ENCODE measurements around the gene DUSP22.
A peak's percentile ranks its signal among the peaks of the same experiment; 100 is the strongest.
"Not testable (repeated sequence)": the region's sequence is repeated elsewhere in the genome, so short reads cannot be mapped to it uniquely, and the experiment has no call there.

Gene DUSP22

DNA sequence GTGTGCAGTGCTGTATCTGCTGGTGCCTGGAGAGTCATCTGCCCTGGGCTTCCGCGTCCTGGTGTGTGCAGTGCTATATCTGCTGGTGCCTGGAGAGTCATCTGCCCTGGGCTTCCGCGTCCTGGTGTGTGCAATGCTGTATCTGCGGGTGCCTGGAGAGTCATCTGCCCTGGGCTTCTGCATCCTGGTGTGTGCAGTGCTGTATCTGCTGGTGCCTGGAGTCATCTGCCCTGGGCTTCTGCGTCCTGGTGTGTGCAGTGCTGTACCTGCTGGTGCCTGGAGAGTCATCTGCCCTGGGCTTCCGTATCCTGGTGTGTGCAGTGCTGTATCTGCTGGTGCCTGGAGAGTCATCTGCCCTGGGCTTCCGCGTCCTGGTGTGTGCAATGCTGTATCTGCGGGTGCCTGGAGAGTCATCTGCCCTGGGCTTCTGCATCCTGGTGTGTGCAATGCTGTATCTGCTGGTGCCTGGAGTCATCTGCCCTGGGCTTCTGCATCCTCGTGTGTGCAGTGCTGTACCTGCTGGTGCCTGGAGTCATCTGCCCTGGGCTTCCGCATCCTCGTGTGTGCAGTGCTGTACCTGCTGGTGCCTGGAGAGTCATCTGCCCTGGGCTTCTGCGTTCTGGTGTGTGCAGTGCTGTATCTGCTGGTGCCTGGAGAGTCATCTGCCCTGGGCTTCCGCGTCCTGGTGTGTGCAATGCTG is 33.0 kb downstream of the DUSP22 start:
- not testable (repeated sequence) for DNase-seq

DNA sequence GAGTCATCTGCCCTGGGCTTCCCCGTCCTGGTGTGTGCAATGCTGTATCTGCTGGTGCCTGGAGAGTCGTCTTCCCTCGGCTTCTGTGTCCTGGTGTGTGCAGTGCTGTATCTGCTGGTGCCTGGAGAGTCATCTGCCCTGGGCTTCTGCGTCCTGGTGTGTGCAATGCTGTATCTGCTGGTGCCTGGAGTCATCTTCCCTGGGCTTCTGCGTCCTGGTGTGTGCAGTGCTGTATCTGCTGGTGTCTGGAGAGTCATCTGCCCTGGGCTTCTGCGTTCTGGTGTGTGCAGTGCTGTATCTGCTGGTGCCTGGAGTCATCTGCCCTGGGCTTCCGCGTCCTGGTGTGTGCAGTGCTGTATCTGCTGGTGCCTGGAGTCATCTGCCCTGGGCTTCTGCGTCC is 33.8 kb downstream of the DUSP22 start:
- not testable (repeated sequence) for DNase-seq

DNA sequence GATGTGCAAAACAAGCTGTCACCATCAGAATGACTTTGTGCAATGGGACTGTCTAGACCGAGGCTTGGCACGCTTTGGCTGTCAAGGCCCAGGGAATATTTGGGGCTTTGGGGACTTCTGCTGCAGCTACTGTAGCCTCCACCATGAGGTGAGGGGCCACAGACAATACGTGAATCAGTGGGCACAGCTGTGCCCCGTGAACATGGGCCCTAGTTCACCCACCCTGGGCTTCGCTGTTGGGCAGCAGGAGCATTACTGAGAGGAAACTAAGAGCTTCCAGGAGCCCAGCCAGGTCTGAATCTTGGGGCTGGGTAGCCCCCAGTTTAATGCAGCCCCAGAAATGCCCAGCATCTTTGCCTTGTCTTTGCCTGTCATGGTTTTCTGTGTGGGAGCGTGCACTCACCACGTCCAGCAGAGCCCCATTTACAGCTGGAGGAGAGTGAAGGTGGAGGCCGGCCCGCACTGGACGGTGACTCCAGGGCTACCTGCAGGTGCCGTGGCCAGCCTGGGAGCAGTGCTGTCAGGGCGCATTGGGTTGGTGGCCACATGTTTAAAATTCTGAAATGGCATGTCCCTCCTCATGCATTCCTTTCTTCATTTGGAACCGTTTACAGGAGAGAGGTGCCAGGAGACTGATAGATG is 34.7 kb downstream of the DUSP22 start:
- DNase-seq = no peak

DNA sequence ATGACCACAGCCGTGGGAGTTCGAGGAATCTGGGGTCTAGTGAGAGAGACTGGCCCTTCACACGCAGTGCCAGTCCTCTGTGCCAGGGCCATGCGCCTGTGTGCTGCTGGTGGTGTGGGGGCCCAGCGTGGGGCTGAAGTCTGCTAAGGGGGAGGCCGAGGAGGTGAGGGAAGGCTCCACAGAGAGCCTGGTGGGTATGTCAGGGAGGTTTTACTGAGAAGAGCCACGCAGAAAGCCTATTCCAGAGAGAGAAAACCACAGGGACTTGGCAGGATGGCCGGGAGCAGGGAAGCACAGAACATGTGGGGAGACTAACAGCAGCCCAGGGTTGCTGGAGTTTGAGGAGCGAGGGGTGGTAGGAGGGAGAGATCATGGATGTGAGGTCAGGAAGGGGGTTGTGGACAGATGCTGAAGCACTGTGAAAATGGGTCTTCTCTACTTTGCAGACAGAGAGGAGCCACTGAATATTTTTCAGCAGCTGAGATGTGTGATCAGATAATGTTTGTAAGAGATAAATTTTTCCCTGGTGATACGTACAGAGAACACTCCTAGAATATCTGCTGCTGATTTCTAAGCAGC is 35.3 kb downstream of the DUSP22 start:
- DNase-seq = no peak

DNA sequence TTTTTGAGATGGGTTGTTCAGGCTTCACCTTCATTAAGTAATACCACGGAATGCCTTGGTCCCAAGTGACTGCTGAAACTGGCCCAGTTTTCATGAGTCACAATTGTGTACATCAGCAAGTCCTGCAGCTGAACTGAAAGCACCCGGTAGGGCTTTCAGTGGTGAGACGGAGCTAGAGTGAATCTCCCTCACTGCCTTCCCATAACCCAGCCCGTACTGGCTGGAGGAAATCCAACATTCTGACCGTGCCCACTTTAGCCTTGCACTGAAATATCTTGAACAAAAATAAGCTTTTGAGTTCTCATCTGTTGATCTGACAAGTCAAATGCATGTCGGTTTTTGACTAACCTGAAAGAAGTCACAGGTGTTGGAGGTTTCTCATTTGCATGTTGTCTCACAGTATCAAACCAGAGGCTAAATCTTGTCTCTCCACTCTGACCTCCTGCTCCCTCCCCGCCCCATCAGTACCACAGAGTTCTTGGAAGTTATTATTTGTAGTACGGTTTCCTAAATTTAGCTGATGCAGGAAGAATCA is 35.9 kb downstream of the DUSP22 start:
- DNase-seq = no peak

DNA sequence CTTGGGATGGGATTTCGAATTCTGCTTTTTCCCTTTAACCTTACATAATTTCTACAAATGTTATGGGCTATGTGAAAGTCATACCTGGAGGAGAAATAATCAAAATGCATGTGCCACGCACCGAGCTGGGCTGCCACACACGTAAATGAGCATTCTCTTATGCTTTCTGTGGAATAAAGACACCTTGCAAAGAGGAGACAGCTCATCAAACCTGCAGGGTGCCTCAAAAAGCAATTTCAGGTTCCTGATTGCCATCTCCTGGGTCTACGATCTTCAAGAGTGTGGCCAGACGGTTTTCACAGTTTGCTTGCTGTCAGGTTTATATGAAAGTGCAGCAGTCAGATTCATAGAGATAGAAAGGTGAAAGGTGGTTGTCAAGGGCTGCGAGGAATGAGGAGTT is 36.6 kb downstream of the DUSP22 start:
- DNase-seq = no peak

DNA sequence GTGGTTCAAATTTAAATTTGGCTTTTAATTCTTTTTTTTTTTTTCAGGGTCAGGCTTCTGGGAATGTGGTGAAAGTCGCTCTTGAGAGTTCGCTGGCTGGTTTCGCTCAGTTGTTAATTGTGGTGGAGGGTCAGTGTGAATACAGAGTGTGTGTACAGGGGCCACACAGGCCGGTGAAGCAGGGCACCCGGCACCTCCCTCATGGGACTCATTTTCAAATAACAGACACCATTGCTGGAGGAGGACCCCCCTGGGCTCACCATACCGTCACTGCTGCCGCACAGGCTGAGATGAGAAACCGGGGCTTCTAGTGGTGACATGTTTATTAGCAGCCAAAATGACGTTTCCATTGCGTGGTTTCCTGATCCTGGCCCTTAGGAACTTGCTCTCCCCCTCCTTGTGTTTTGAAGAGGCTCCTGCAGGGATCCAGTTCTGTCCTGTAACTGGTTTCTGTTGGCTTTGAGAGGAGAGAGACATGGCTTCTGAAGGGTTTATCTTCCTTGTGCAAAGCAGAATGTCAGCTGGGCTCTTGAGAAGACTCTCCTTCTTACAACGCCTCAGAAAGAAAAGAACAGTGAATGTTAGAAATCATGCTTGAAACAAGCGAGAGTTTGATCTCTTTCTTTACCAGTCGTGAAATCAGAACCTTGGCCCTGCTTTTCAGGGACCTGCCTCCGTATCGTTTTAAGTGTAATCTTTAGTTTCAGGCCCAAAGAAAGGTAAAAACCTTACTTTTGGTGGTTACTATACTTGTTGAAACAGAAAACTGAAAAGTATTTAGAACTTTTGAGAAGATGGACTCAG is 37.8 kb downstream of the DUSP22 start:
- no peak for DNase-seq

DNA sequence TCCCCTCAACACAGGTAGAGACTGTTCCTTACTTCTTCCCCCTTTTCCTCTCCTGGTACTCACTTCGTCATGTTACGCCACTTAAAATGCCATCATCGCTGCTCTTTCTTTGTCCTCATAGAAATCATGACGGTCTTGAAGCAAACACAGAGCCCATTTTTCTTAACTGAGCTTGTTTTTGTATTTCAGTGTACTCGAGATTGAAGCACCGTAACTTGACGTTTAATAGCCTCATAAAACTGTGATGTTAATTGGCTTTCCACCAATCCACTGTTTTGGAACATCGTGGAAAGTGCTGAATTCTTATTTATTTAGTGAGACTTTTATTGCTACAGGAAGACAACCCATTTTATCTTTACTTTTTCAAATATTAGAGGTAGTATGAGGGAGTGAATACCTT is 38.7 kb downstream of the DUSP22 start:
- no peak for DNase-seq

DNA sequence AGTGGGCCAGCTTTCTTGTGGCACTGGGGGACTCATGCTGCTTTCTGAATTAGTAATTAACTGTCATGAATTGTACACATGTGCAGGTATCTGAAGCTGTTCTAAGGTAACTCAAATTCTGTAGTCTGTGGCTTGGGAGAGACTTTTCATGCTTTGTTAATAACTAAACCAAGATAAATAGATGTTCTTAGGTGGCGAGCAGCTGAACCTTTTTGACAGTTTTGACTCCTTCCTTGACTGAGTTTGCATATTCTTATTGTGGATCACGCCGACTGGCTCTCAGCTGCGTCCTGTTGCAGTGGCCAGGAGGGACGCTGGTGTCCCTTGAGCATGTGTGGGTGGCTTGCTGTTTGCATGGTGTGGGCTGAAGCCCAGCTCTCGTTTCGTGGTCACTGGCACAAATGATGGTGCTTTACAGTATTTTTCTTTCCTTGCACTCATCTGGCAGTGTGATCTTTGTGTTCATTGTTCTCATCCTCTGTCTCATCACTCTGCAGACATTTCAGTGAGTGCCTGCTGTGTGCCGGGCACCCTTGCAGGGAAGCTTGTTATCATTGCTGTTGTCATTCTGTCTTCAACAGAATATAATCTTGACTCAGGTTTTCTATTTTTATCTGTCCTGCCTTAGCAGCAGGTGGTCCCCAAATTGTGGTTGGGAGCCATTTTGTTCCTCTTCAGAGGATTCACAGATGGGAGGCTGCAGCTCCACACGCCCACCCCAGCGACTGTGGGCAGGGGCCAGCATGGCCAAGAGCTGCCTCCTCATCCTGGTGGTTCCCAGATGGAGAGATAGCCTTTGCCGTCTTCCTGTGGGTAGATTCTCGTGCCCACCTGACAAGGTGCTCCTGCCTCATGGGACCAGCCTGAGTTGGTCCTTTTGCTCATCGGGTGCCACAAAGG is 39.6 kb downstream of the DUSP22 start:
- DNase-seq = no peak

DNA sequence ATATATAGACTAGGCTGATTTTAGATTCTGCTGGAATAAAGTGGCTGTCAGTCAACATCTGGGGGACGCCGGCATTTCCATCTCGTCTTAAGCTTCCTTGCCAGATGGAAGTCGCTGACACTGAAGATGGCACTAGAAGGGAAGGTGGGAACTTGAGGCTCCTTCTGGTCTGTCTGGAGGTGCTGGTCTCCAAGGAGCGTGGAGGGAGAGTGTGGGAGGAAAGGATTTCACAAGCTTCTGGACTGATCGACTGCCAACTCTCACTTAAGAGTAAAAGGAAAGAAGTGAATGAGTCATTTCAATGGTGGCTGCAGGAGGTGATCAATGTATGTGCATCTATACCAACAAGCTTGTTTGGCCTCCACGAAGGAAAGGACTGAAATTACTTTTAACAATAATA is 40.4 kb downstream of the DUSP22 start:
- no peak for DNase-seq

DNA sequence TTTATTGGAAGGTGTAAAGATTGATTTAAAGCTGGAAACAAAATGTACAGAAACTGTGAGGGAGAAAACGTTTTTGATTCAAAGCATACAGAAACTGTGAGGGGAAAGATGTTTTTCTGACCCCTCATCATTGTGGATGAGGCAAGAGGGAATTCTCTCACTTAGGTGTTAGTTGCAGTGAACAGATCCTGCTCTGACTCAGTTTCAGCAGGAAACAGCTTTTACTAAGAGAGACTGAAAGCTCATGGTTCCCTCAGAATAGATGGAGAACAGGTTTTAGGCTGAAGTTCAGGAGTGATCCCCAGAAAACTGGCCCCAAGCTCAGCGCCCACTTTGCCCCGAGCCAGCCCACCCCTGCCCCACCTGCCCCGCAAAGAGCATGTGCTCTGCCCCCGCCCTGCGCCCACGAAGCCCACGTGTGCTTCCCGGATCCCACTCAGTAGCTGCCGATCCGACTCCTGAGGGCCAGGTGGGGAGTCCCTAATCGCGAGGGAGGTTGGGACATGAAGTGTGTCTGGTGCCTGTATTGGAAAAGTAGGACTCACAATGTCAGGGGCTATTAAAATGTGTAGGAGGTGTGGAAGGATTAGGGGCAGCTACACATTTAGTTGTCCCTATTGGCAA is 41.2 kb downstream of the DUSP22 start:
- DNase-seq = no peak

DNA sequence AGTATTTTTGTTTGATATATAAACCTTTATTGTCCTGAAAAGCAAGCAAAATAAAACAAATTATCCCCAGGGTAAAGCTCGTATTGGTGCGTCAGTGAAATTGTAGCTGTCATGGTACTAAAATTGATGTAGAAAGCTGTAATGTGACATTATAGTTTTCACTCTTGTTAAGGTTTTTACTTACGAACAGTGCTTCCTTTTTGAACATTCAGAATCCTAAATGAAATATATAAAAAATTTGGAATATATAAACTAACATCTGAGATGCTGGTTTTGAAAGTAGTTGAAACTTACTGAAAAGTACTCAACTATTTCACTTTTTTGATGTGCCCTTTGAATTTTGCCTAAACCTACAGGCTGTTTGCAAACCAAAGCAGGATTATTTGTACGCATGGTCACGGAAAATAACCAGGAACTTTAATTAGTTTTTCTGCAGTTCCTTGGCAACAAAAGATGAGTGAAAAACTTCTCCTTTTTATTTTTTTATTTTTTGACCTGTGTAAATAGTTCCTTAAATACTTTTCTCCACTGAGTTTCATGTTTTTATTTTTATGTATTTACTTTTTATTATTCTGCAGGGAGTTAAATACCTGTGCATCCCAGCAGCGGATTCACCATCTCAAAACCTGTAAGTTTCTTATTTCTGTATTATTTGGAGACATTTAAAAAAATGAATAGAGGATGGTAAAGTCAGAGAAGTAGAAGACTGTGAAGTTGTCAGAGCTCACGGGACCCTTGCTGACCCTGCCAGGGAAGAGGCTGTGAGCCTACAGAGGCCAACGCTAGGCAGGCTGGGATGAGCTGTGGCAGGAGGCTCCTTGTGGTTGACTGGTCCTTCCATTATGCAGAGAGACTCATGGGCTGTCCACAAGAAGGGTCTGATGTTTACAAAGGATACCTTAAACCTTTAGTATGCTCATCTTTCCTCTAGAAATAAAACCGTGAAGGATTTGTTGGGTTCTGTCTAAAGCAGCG is 42.5 kb downstream of the DUSP22 start:
- DNase-seq = no peak

DNA sequence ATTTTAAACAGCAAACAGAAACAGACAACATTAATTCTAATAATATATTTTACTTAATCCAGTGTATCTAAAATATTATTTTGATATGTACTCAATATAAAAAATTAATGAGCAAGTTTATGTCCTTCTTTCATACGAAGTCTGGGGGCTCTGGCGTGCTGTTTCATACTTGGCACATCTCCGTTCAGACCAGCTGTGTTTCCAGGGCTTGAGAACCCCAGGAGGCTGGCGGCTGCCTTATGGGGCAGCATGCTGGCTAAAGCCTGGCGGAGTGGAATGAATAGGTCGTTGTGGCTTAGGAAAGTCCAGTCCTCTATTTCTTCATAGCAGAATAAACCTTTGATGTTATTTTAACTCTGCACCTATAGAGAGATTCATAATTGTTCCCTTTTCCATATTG is 43.3 kb downstream of the DUSP22 start:
- no peak for DNase-seq

DNA sequence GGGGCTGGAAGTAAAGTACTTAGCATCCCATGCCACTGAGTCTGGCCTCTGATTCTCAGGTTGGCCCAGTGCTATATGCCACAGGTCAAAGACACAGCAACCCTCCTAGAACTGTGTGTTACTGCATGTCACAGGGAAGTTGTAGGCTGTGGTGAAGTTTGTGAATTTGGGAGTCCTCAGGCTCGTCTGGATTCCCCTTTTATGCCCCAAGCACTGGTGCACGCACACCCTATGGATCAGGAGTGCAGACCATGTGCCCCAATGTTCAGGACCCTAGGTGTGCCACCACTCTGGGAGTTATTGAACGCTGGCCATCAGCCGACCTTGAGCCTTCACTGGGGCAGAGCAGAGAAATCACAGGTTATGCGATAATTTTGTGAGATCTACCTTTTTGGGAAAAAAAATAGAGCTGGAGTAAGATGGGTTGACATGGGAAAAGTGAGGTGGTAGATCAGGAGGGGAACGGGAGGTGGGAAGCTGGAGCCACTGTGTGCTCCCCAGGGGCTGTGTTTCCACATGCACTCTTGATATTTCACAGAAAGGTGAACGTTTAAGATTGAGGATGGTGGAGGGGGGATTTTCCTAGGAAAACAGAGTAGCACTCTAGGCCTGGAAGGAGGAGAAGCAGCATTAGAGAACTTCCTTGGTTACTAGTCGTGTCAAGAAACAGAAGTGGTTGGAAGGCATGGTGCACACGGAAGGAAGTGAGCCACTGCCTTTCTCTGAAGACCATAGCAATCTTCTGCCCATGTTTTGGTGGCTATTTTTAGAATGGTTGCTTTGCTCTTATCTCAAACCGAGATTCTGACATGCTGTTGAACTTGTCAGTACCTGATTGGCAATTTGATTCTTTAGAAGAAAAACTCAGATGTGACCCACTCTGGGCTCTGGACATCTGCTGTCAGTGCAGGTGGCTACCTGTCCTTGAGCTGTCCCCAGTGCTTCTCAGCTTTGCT is 44.1 kb downstream of the DUSP22 start:
- DNase-seq = no peak

DNA sequence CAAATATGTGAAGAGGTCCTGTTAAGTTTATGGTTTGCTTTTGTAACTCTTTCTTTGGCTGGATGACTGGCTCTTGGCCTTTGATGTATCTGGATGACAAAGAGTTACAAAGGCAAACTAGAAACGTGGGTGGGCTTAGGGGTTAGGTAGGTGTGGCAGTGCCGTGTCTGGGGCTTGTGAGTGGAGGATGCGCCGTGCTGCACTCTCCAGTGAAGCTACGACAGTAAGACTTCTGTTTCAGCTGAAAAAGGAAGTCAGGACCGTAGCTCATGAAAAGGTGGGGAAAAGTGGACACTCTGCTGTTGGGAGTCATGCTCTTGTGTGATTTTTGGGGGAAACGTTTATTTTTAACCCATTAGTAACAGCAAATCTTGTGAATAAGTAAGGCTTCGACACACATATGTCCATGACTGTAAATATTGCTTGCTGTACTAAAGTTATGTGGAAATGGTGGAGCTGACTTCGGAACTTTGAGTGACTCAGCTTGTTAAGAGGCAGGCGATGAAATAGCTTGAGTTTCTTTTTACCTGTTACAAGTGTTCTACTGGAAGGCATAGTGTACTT is 45.6 kb downstream of the DUSP22 start:
- DNase-seq = peak; percentile 11

DNA sequence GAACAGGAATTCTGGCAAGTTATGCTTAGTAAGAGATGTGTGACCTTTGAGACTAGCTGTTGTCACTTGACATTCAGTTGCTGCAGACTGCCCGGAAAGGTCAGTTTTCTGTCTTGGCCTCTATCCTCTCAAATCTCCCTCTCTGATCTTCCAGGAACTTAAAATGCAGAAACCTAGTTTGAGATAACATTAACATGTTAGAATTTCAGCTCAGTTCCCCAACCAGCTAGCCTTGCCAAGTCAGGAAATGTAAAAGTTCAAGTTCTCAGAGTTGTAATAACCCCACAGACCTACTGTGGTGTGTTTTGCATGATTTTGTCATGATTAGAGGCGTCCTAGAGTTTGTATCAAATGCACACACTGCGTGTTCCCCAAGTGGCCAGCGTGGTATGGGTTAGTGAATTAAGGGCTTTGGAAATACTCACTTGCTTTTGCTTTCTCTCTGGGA is 46.6 kb downstream of the DUSP22 start:
- DNase-seq = no peak

DNA sequence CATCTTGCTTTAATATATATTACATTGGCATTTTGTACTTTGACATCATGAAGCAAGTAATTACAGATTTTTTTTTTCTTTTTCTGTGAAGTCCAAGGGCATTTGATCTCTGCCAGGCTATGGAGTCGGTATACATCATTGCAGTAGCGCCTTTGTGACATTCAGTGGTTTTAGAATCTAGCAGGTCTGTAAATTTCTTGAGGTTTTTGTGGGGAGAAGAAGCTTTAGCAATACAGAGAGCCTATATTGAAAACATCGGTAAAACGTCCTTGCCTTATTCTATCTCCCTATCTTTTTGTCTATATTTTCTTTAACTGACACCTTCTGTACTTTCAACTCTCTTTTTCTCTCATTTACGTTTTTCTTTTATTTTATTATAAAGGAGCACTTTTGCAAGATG is 47.2 kb downstream of the DUSP22 start:
- DNase-seq = no peak

DNA sequence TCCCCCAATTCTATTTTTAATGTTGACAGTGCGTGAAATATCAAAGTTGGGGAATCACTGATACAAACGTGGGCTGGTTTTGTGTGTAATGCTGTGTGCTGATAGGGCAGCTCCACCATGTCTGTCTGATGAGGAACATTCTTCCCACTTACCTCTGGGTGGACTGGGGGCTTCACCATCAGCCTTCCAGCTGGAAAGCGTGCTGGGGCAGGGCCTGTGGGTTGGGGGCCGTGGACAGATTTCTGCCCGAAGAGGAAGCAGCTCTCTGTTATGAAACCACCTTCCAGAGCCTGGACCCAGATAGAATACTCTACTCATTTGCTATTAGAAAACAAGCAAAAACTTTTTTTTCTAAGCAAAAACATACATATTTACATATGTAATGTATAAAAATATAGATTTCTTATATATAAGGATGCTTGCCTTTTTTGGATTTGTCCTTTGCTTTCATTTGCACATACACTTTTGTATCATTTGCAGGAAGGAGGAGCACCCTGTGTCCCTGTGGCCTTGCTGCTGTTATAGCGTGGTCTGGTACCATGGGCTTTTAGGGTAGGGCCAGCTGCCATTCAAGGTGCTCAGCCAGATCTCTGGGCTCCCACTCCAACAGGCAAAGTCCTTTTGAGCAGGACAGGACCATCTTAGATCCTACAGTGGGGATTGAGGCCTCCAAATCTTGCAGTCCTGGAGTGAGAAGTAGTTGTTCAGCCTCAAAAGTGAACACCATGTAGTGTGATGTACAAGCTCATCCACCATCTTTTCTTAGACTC is 48.1 kb downstream of the DUSP22 start:
- DNase-seq = no peak
